Gastrocnemius medialis (tissue), 4 donors: Measurements from ENCODE around the gene SPSB4. TPM values are rescaled to one million over a fixed set of nuclear protein-coding genes. Genes with fewer than 3 reads are reported as not detected.

ENCODE experiments used
- ATAC-seq, 2 donors: fragments of 150-250 bp; one replicate each; pipeline ENCODE4 v1.9.1; 2016
- DNase-seq, 2 donors: peaks; one replicate each; pipeline ENCODE4 v3.0.0-alpha.2; 2019
- H3K27ac ChIP-seq, 4 donors: fragments of 200-600 bp; sonication (generic); 1 replicate in 1 of 4; 2 replicates in 3 of 4; pipeline ENCODE4 v1.5.1; 2016 to 2018; ENCODE audit warnings: mild to moderate bottlenecking in 2 of 4, moderate library complexity in 1 of 4
- H3K27me3 ChIP-seq, 3 donors: fragments of 200-600 bp; sonication (generic) in 2 of 3; 1 replicate in 1 of 3; 2 replicates in 2 of 3; pipeline versions ENCODE4 v1.5.1 to v1.6.0; 2016 to 2019; ENCODE audit warnings: mild to moderate bottlenecking in 1 of 3, moderate library complexity in 1 of 3
- H3K36me3 ChIP-seq, 2 donors: fragments of 200-600 bp; sonication (generic) in 1 of 2; one replicate each; pipeline ENCODE4 v1.5.1; 2017 to 2018
- H3K4me1 ChIP-seq, 2 donors: fragments of 200-600 bp; sonication (generic) in 1 of 2; one replicate each; pipeline ENCODE4 v1.5.1; 2016 to 2017; ENCODE audit warnings: mild to moderate bottlenecking in 2 of 2
- H3K4me3 ChIP-seq, 4 donors: fragments of 200-600 bp; sonication (generic) in 3 of 4; 1 replicate in 1 of 4; 2 replicates in 3 of 4; pipeline ENCODE4 v1.5.1; 2016 to 2019; ENCODE audit warnings: mild to moderate bottlenecking in 2 of 4
- H3K9me3 ChIP-seq, 3 donors: fragments of 200-600 bp; sonication (generic) in 2 of 3; 1 replicate in 1 of 3; 2 replicates in 2 of 3; pipeline ENCODE4 v1.5.1; 2016 to 2019
- CTCF ChIP-seq, 5 experiments: fragments of 450-650 bp in 3 of 5; fragments of 200-600 bp in 2 of 5; sonication (generic) in 2 of 5; IDR thresholded peaks in 4 of 5; conservative IDR thresholded peaks in 1 of 5; 1 replicate in 4 of 5; 2 replicates in 1 of 5; pipeline ENCODE4 v1.5.1; 2016 to 2019; ENCODE audit warnings: antibody characterized with exemption in 5 of 5, mild to moderate bottlenecking in 3 of 5, moderate library complexity in 3 of 5
- POLR2A ChIP-seq, 2 donors: fragments of 450-650 bp; IDR thresholded peaks; one replicate each; pipeline ENCODE4 v1.6.1; 2017; ENCODE audit warnings: antibody characterized with exemption in 2 of 2, mild to moderate bottlenecking in 2 of 2, moderate library complexity in 2 of 2
- in situ Hi-C, 4 donors: fragments of 200-750 bp; cut with MboI; loops; one replicate each; pipeline versions ENCODE4 v1.15.0 to v1.8.0; 2017; ENCODE audit warnings: low sequenced_read_pairs in 4 of 4
- intact Hi-C: fragments of 100-400 bp; cut with DNase I; formaldehyde crosslinking; loops from one replicate; pipeline ENCODE4 v1.15.1; 2023; ENCODE audit warnings: low total_unique reads
- total RNA-seq, 4 donors: library from RNA; depleted of rRNA; stranded (reverse); fragments of >200 nt; gene quantifications; one replicate each; pipeline versions ENCODE4 v1.1.0 to v1.2.3, GENCODE V29; 2016

SPSB4 gene
- total RNA-seq, 4 donors from 2014 or later = 0.35 to 0.81 TPM; not detected in 2

DNA sequence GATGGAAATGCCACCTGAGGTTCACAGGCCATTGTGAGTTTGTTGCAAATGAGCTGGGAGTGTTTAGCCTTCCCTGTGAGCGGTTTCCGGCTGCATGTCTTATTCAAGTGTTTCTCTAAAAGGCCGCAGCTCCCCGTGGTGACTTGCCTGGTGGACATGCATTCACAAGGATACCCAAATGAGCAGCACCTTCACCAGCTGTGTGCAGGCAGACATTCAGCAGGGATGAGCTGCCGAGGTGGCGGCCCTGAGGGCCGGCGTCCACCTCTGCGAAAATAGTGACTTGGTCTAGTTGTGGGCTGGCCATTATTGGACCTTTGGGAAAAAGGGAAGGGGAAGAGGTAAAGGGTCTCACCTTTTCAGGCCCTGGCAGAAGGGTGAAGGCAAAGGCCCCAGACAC is 23.4 kb downstream of the SPSB4 start:
- no peak overlapping the region for H3K4me3 ChIP-seq
- H3K36me3 ChIP-seq = no peaks in the 10 kb centered on the region
- intact Hi-C loops = no loop called here
- ATAC-seq = no peak
- H3K4me1 ChIP-seq = peaks cover 5 to 23% of the 10 kb centered on the region in 2 donors
- H3K27me3 ChIP-seq = no peaks in the 10 kb centered on the region
- TF ChIP-seq CTCF (IDR thresholded peaks at IDR 0.05 in 4 of 5, conservative IDR thresholded peaks at IDR 0.05 in 1 of 5) (no peak), POLR2A (IDR thresholded peaks at IDR 0.05) (no peak)
- in situ Hi-C loops = no loop called here
- no peak for DNase-seq
- no peak overlapping the region for H3K27ac ChIP-seq
- no peaks in the 10 kb centered on the region for H3K9me3 ChIP-seq

- no peak for ATAC-seq
Observed at GRCh38 chr3:141076036-141076773, 25.1 kb downstream of the SPSB4 start.

GRCh38 chr3:141076797-141077571 is 25.8 kb downstream of the SPSB4 start:
- in situ Hi-C loops = no loop called here
- H3K4me1 ChIP-seq = peaks cover 5 to 23% of the 10 kb centered on the region in 2 donors
- ATAC-seq (peak; percentile 35 to 61), DNase-seq (no peak)
- H3K9me3 ChIP-seq = no peaks in the 10 kb centered on the region
- TF ChIP-seq CTCF (IDR thresholded peaks at IDR 0.05 in 4 of 5, conservative IDR thresholded peaks at IDR 0.05 in 1 of 5) = no peak
- no peak for TF ChIP-seq POLR2A (IDR thresholded peaks at IDR 0.05)
- no peaks in the 10 kb centered on the region for H3K36me3 ChIP-seq
- peak overlapping the region in 3 of 4 donors; percentile 14 to 45 (median 42) for H3K27ac ChIP-seq
- H3K4me3 ChIP-seq = peak overlapping the region; percentile 1 to 53 (median 43)
- intact Hi-C loops = no loop called here
- H3K27me3 ChIP-seq = no peaks in the 10 kb centered on the region

More at GRCh38 chr3:141076036-141076773, 25.1 kb downstream of the SPSB4 start:
- Histone ChIP-seq H3K27ac (peak overlapping the region in 1 of 4 donors; percentile 45), H3K36me3 (no peaks in the 10 kb centered on the region), H3K9me3 (no peaks in the 10 kb centered on the region), H3K4me3 (peak overlapping the region in 2 of 4 donors; percentile 43 to 53), H3K27me3 (no peaks in the 10 kb centered on the region), H3K4me1 (peaks cover 5 to 23% of the 10 kb centered on the region in 2 donors)
- in situ Hi-C loops (no loop called here), intact Hi-C loops (no loop called here)
- no peak for TF ChIP-seq CTCF (IDR thresholded peaks at IDR 0.05 in 4 of 5, conservative IDR thresholded peaks at IDR 0.05 in 1 of 5)
- no peak for TF ChIP-seq POLR2A (IDR thresholded peaks at IDR 0.05)
- DNase-seq = no peak

GRCh38 chr3:141077631-141078030 is 26.5 kb downstream of the SPSB4 start:
- intact Hi-C loops = no loop called here
- Histone ChIP-seq H3K27ac (no peak overlapping the region), H3K4me1 (peaks cover 5 to 23% of the 10 kb centered on the region in 2 donors), H3K27me3 (no peaks in the 10 kb centered on the region), H3K9me3 (no peaks in the 10 kb centered on the region), H3K36me3 (no peaks in the 10 kb centered on the region), H3K4me3 (no peak overlapping the region)
- in situ Hi-C loops = no loop called here
- no peak for ATAC-seq
- TF ChIP-seq POLR2A (IDR thresholded peaks at IDR 0.05) = no peak
- no peak for TF ChIP-seq CTCF (IDR thresholded peaks at IDR 0.05 in 4 of 5, conservative IDR thresholded peaks at IDR 0.05 in 1 of 5)
- no peak for DNase-seq
